Neural progenitor cell (in vitro differentiated cells): Measurements from ENCODE around the gene SLC35B1. TPM values are rescaled to one million over a fixed set of nuclear protein-coding genes. Genes with fewer than 3 reads are reported as not detected.

Experiments used
- DNase-seq: peaks from one replicate; pipeline ENCODE4 v3.0.0-alpha.2; 2016; ENCODE audit warnings: low spot score
- H2AFZ ChIP-seq: fragments of 200-600 bp; sonication (generic); replicated peaks from 2 replicates; pipeline ENCODE4 v1.6.1; 2016; ENCODE audit warnings: antibody characterized with exemption
- H3F3A ChIP-seq: fragments of 200-600 bp; sonication (generic); 2 replicates; pipeline ENCODE4 v1.6.1; 2016; ENCODE audit warnings: antibody characterized with exemption, low read depth
- H3K27ac ChIP-seq: fragments of 200-600 bp; sonication (generic); 2 replicates; pipeline ENCODE4 v1.5.1; 2016; ENCODE audit warnings: mild to moderate bottlenecking
- H3K27me3 ChIP-seq: fragments of 200-600 bp; sonication (generic); 2 replicates; pipeline ENCODE4 v1.6.1; 2016; ENCODE audit warnings: mild to moderate bottlenecking, moderate library complexity
- H3K36me3 ChIP-seq: fragments of 200-600 bp; sonication (generic); 2 replicates; pipeline ENCODE4 v1.5.1; 2016
- H3K4me1 ChIP-seq: fragments of 200-600 bp; sonication (generic); 2 replicates; pipeline ENCODE4 v1.6.1; 2016; ENCODE audit warnings: mixed run types
- H3K4me2 ChIP-seq: fragments of 200-600 bp; sonication (generic); 2 replicates; pipeline ENCODE4 v1.6.1; 2016
- H3K4me3 ChIP-seq: fragments of 200-600 bp; sonication (generic); 2 replicates; pipeline ENCODE4 v1.5.1; 2016
- H3K79me2 ChIP-seq: fragments of 200-600 bp; sonication (generic); 2 replicates; pipeline ENCODE4 v1.6.1; 2016; ENCODE audit warnings: low read depth
- H3K9ac ChIP-seq: fragments of 200-600 bp; sonication (generic); 2 replicates; pipeline ENCODE4 v1.6.1; 2016
- H3K9me3 ChIP-seq: fragments of 200-600 bp; sonication (generic); 2 replicates; pipeline ENCODE4 v1.5.1; 2016; ENCODE audit warnings: low read depth
- H4K20me1 ChIP-seq: fragments of 200-600 bp; sonication (generic); 2 replicates; pipeline ENCODE4 v1.6.1; 2016; ENCODE audit warnings: low read depth
- H3K27ac Mint-ChIP-seq: 3 replicates; pipeline ENCODE4 v1.8.0; 2021; ENCODE audit warnings: mixed read lengths
- H3K27me3 Mint-ChIP-seq: 2 replicates; pipeline ENCODE4 v1.8.0; 2022; ENCODE audit warnings: low read depth, mild to moderate bottlenecking, inconsistent platforms, moderate library complexity, mixed read lengths; ENCODE audit not compliant: insufficient read depth
- H3K36me3 Mint-ChIP-seq: 3 replicates; pipeline ENCODE4 v1.8.0; 2021; ENCODE audit warnings: mixed read lengths
- H3K4me1 Mint-ChIP-seq: 3 replicates; pipeline ENCODE4 v1.8.0; 2021; ENCODE audit warnings: mixed read lengths
- H3K4me3 Mint-ChIP-seq: 3 replicates; pipeline ENCODE4 v1.8.0; 2021; ENCODE audit warnings: mild to moderate bottlenecking, moderate library complexity, mixed read lengths
- H3K9me3 Mint-ChIP-seq: 3 replicates; pipeline ENCODE4 v1.8.0; 2020; ENCODE audit warnings: mixed read lengths
- CTCF ChIP-seq: fragments of 200-600 bp; sonication (generic); IDR thresholded peaks from 2 replicates; pipeline ENCODE4 v1.5.1; 2017; ENCODE audit warnings: antibody characterized with exemption, mild to moderate bottlenecking
- EZH2 ChIP-seq: fragments of 200-600 bp; sonication (generic); IDR thresholded peaks from 2 replicates; pipeline ENCODE4 v1.6.1; 2017; ENCODE audit warnings: antibody characterized with exemption, mild to moderate bottlenecking, moderate library complexity
- EZH2phosphoT487 ChIP-seq: fragments of 200-600 bp; sonication (generic); IDR thresholded peaks from 2 replicates; pipeline ENCODE4 v1.6.1; 2017; ENCODE audit warnings: antibody characterized with exemption
- total RNA-seq: library from RNA; depleted of rRNA; stranded (reverse); fragments of >200 nt; gene quantifications from 2 replicates; pipeline ENCODE4 v1.2.3, GENCODE V29; 2015; ENCODE audit warnings: low replicate concordance

Gene SLC35B1
- total RNA-seq, 1 donor from 2014 or later = 52.7 TPM

- no peak for DNase-seq
- Histone ChIP-seq H3K4me2 (no peak overlapping the region), H3K79me2 (peaks cover 60% of the 10 kb centered on the region), H3K27ac (no peak overlapping the region), H3K9me3 (no peaks in the 10 kb centered on the region), H3K27me3 (no peaks in the 10 kb centered on the region), H3K4me1 (no peaks in the 10 kb centered on the region), H3K36me3 (no peaks in the 10 kb centered on the region), H3K9ac (no peak overlapping the region), H2AFZ (no peak overlapping the region), H4K20me1 (peaks cover 53% of the 10 kb centered on the region), H3F3A (no peaks in the 10 kb centered on the region), H3K4me3 (no peak overlapping the region)
- TF ChIP-seq EZH2phosphoT487 = no peak
- TF ChIP-seq CTCF = no peak
- no peak for TF ChIP-seq EZH2
- Mint-ChIP-seq H3K36me3 (peaks cover 4% of the 10 kb centered on the region), H3K4me3 (no peak overlapping the region), H3K27me3 (no peaks in the 10 kb centered on the region), H3K27ac (no peak overlapping the region), H3K9me3 (no peaks in the 10 kb centered on the region), H3K4me1 (no peaks in the 10 kb centered on the region)
Measured at GRCh38 chr17:49747632-49748031, 39.9 kb upstream of the SLC35B1 start.

- H3K27ac Mint-ChIP-seq = no peak overlapping the region
- Histone ChIP-seq H4K20me1 (peaks cover 60% of the 10 kb centered on the region), H3F3A (no peaks in the 10 kb centered on the region), H2AFZ (no peak overlapping the region), H3K79me2 (peaks cover 53% of the 10 kb centered on the region), H3K27ac (no peak overlapping the region), H3K9me3 (no peaks in the 10 kb centered on the region), H3K36me3 (no peaks in the 10 kb centered on the region), H3K4me2 (no peak overlapping the region), H3K27me3 (no peaks in the 10 kb centered on the region), H3K9ac (no peak overlapping the region), H3K4me3 (no peak overlapping the region), H3K4me1 (no peaks in the 10 kb centered on the region)
- peaks cover 4% of the 10 kb centered on the region for H3K36me3 Mint-ChIP-seq
- no peak for TF ChIP-seq CTCF
- no peak for TF ChIP-seq EZH2phosphoT487
- TF ChIP-seq EZH2 = no peak
- H3K9me3 Mint-ChIP-seq = no peaks in the 10 kb centered on the region
- no peaks in the 10 kb centered on the region for H3K4me1 Mint-ChIP-seq
- no peaks in the 10 kb centered on the region for H3K27me3 Mint-ChIP-seq
- no peak overlapping the region for H3K4me3 Mint-ChIP-seq
- DNase-seq = no peak
Measured at GRCh38 chr17:49746791-49747490, 39.2 kb upstream of the SLC35B1 start.

GRCh38 chr17:49745175-49746139 lies 37.7 kb upstream of the SLC35B1 start:
- no peak overlapping the region for H3K27ac ChIP-seq
- Mint-ChIP-seq H3K4me3 (no peak overlapping the region), H3K27ac (no peak overlapping the region), H3K9me3 (no peaks in the 10 kb centered on the region), H3K36me3 (peaks cover 4% of the 10 kb centered on the region), H3K27me3 (no peaks in the 10 kb centered on the region), H3K4me1 (no peaks in the 10 kb centered on the region)
- H3K4me1 ChIP-seq = no peaks in the 10 kb centered on the region
- H3K9me3 ChIP-seq = no peaks in the 10 kb centered on the region
- H3K4me3 ChIP-seq = no peak overlapping the region
- no peak overlapping the region for H3K9ac ChIP-seq
- no peaks in the 10 kb centered on the region for H3K36me3 ChIP-seq
- H3F3A ChIP-seq = no peaks in the 10 kb centered on the region
- peaks cover 38% of the 10 kb centered on the region for H3K79me2 ChIP-seq
- peaks cover 61% of the 10 kb centered on the region for H4K20me1 ChIP-seq
- no peaks in the 10 kb centered on the region for H3K27me3 ChIP-seq
- H3K4me2 ChIP-seq = no peak overlapping the region
- TF ChIP-seq CTCF (no peak), EZH2phosphoT487 (no peak), EZH2 (no peak)
- no peak for DNase-seq
- H2AFZ ChIP-seq = no peak overlapping the region
